CD4-positive, alpha-beta T cell (primary cell): ENCODE measurements around the gene CEP85L. TPM values are rescaled to one million over a fixed set of nuclear protein-coding genes. Genes with fewer than 3 reads are reported as not detected.

ENCODE experiments used
- ATAC-seq: fragments of 200-7000 bp; cut with Tn5 transposase; one replicate; pipeline ENCODE4 v1.10.0; 2022; ENCODE audit warnings: mild to moderate bottlenecking; ENCODE audit not compliant: poor library complexity
- CTCF ChIA-PET: fragments of 350-600 bp; sonication (Branson Sonifier 250); formaldehyde crosslinking; loops from one replicate; lab custom pipeline; 2021; ENCODE audit warnings: antibody characterized with exemption, inconsistent platforms; lab: Charles Lee
- POLR2A ChIA-PET: fragments of 350-600 bp; sonication (Branson Sonifier 250); formaldehyde crosslinking; loops from one replicate; lab custom pipeline; 2021; ENCODE audit warnings: antibody characterized with exemption, inconsistent platforms; lab: Charles Lee
- DNase-seq, 14 experiments: peaks; one replicate each; pipeline ENCODE4 v3.0.0-alpha.2; 2013 to 2020; ENCODE audit warnings: mixed read lengths in 2 of 14
- H3K27ac ChIP-seq, 2 donors: one replicate each; pipeline versions ENCODE4 v1.5.1 to v1.7.0; 2013; ENCODE audit warnings: low read length in 2 of 2, low read depth in 1 of 2, mild to moderate bottlenecking in 1 of 2
- H3K27me3 ChIP-seq, 2 experiments: 1 replicate in 1 of 2; 2 replicates in 1 of 2; pipeline versions ENCODE4 v1.6.1 to v1.7.0; 2013; ENCODE audit warnings: low read length in 2 of 2, control low read depth in 1 of 2, mild to moderate bottlenecking in 1 of 2, moderate library complexity in 1 of 2; ENCODE audit not compliant: insufficient read depth in 2 of 2, control insufficient read depth in 1 of 2
- H3K36me3 ChIP-seq: one replicate; pipeline ENCODE4 v1.6.1; 2013; ENCODE audit warnings: low read length, control low read depth; ENCODE audit not compliant: insufficient read depth
- H3K4me1 ChIP-seq: one replicate; pipeline ENCODE4 v1.6.1; 2013; ENCODE audit warnings: low read length, control low read depth; ENCODE audit not compliant: insufficient read depth
- H3K4me3 ChIP-seq: one replicate; pipeline ENCODE4 v1.5.1; 2013; ENCODE audit warnings: mild to moderate bottlenecking, low read length, moderate library complexity
- H3K9me3 ChIP-seq, 2 experiments: 1 replicate in 1 of 2; 2 replicates in 1 of 2; pipeline versions ENCODE4 v1.6.1 to v1.7.0; 2013; ENCODE audit warnings: low read length in 2 of 2, mild to moderate bottlenecking in 2 of 2, control low read depth in 1 of 2, moderate library complexity in 1 of 2; ENCODE audit not compliant: control insufficient read depth in 1 of 2, insufficient read depth in 1 of 2
- H3K27ac Mint-ChIP-seq: one replicate; pipeline ENCODE4 v1.8.0; 2020; ENCODE audit warnings: mixed read lengths
- H3K27me3 Mint-ChIP-seq: one replicate; pipeline ENCODE4 v1.8.0; 2021; ENCODE audit warnings: mixed read lengths
- H3K36me3 Mint-ChIP-seq: one replicate; pipeline ENCODE4 v1.8.0; 2021; ENCODE audit warnings: low read depth, mixed read lengths
- H3K4me1 Mint-ChIP-seq: one replicate; pipeline ENCODE4 v1.8.0; 2021; ENCODE audit warnings: low read depth, mixed read lengths
- H3K4me3 Mint-ChIP-seq: one replicate; pipeline ENCODE4 v1.8.0; 2020; ENCODE audit warnings: mild to moderate bottlenecking, mixed read lengths
- H3K9me3 Mint-ChIP-seq: one replicate; pipeline ENCODE4 v1.8.0; 2020; ENCODE audit warnings: mixed read lengths
- CTCF ChIP-seq: fragments of 200-600 bp; IDR thresholded peaks from one replicate; pipeline ENCODE4 v1.8.0; 2022; ENCODE audit warnings: antibody characterized with exemption, mild to moderate bottlenecking
- intact Hi-C, 2 experiments: fragments of 100-400 bp; cut with DNase I in 1 of 2; cut with micrococcal nuclease in 1 of 2; formaldehyde crosslinking; loops; one replicate each; pipeline versions ENCODE4 v1.15.1 to v1.9.0; 2023 to 2025; cut with DNase I, micrococcal nuclease
- total RNA-seq, 174 experiments: library from RNA in 2 of 174; stranded (reverse) in 2 of 174; gene quantifications; one replicate each; pipeline ENCODE4 v1.2.3 and lab custom pipeline; 2021 to 2026

The CEP85L gene
- total RNA-seq, 2 experiments from 2014 or later: 76.2 to 80.7 TPM

DNA sequence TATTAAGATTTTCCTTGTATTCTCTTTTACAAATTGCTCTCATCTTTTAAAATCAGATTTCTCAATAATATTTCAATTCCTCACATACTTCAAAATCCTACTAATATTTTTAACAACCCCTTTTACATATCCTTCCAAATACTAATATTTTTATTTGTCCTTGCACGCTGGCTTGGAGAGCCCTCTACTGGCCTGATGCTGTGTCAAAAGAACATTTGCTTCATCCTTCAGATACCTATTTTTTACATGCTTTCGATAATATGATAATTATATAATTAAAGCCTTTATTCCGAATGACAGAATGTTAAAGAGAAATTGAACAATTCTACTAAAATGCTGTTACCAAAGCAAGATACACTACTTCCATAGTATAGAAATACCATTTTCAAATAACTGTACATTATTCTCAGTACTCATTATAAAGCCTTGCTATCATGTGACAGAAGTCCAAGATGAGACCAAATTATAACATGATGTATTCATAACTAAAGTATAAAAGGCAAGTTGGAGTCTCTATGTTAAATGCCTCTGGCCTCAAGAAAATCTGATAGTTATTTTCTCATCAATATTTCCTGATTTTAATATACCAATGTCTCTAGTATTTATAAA is 142.3 kb downstream of the CEP85L start:
- no peaks in the 10 kb centered on the region for H3K9me3 Mint-ChIP-seq
- CTCF ChIA-PET: no interaction called here
- Histone ChIP-seq H3K27me3 (no peaks in the 10 kb centered on the region), H3K36me3 (peaks cover 22% of the 10 kb centered on the region), H3K4me1 (no peaks in the 10 kb centered on the region), H3K4me3 (no peak overlapping the region), H3K9me3 (no peaks in the 10 kb centered on the region), H3K27ac (no peak overlapping the region)
- no peak overlapping the region for H3K4me3 Mint-ChIP-seq
- intact Hi-C loops: no loop called here
- ATAC-seq (no peak), DNase-seq (peak in 2 of 14 experiments; percentile 14 to 19)
- H3K27ac Mint-ChIP-seq: no peak overlapping the region
- no peaks in the 10 kb centered on the region for H3K27me3 Mint-ChIP-seq
- peaks cover 57% of the 10 kb centered on the region for H3K36me3 Mint-ChIP-seq
- POLR2A ChIA-PET: no interaction called here
- H3K4me1 Mint-ChIP-seq: peaks cover 32% of the 10 kb centered on the region
- peak; percentile 49 for TF ChIP-seq CTCF

- intact Hi-C loops: no loop called here
- Histone ChIP-seq H3K9me3 (peaks cover 0 to 3% of the 10 kb centered on the region in 2 experiments), H3K36me3 (peaks cover 28% of the 10 kb centered on the region), H3K4me3 (no peak overlapping the region), H3K27ac (peak overlapping the region in 1 of 2 donors; percentile 3), H3K4me1 (no peaks in the 10 kb centered on the region), H3K27me3 (no peaks in the 10 kb centered on the region)
- Mint-ChIP-seq H3K27me3 (no peaks in the 10 kb centered on the region), H3K4me3 (no peak overlapping the region), H3K9me3 (no peaks in the 10 kb centered on the region), H3K36me3 (peaks cover 58% of the 10 kb centered on the region), H3K27ac (peak overlapping the region; percentile 52), H3K4me1 (peaks cover 20% of the 10 kb centered on the region)
- ATAC-seq (no peak), DNase-seq (no peak)
- ChIA-PET CTCF (no interaction called here), POLR2A (no interaction called here)
- no peak for TF ChIP-seq CTCF
These were observed 143.8 kb downstream of the CEP85L start for GRCh38 chr6:118507636-118508035.

- H3K36me3 Mint-ChIP-seq: peaks cover 62% of the 10 kb centered on the region
- H3K4me3 Mint-ChIP-seq: no peak overlapping the region
- peak overlapping the region; percentile 52 for H3K27ac Mint-ChIP-seq
- peaks cover 10% of the 10 kb centered on the region for H3K4me1 Mint-ChIP-seq
- intact Hi-C loops: no loop called here
- peaks cover 31% of the 10 kb centered on the region for H3K36me3 ChIP-seq
- H3K9me3 Mint-ChIP-seq: no peaks in the 10 kb centered on the region
- H3K27me3 ChIP-seq: no peaks in the 10 kb centered on the region
- no peaks in the 10 kb centered on the region for H3K4me1 ChIP-seq
- no peak for TF ChIP-seq CTCF
- peaks cover 0 to 5% of the 10 kb centered on the region in 2 experiments for H3K9me3 ChIP-seq
- H3K27me3 Mint-ChIP-seq: no peaks in the 10 kb centered on the region
- POLR2A ChIA-PET: no interaction called here
- DNase-seq (no peak), ATAC-seq (no peak)
- no peak overlapping the region for H3K27ac ChIP-seq
- H3K4me3 ChIP-seq: no peak overlapping the region
- CTCF ChIA-PET: no interaction called here
These were observed 145.2 kb downstream of the CEP85L start for GRCh38 chr6:118506071-118506638.
